T follicular helper cell (primary cell): ENCODE measurements around the gene GZF1.

Experiments used
- DNase-seq: peaks from one replicate; pipeline ENCODE4 v3.0.0-alpha.2; 2020; ENCODE audit warnings: low read depth

Gene GZF1

DNA sequence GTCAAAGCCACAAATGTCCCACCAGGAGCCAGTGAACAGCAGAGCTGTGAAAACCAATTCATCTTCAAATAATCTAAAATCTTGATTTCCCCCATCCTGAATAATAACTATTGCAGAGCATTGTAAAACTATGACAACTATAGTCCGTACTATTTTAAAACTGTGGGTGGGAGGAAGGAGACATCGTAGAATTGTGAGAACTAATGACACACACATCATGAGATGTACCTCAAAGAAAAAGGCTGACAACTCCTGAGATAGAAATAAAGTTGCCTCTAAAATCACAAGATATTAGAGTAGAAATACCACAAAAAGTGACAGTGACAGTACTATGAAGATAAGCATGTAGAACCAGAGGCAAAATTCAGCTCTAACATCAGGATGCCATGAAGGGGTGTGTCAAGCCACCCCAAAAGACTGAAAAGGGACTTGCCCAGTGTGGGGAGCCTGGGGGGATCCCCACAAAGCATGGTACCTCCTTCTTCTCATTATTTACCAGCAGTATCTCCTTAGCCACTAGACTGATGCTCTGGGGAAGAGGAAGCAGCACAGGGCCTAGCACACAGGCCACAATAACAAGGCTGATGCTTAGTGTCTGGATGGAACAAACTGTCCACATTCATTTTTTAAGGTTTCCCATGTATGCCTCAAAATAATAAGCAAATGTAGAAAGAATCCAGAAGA, 45.9 kb downstream of the GZF1 start:
- DNase-seq: no peak

DNA sequence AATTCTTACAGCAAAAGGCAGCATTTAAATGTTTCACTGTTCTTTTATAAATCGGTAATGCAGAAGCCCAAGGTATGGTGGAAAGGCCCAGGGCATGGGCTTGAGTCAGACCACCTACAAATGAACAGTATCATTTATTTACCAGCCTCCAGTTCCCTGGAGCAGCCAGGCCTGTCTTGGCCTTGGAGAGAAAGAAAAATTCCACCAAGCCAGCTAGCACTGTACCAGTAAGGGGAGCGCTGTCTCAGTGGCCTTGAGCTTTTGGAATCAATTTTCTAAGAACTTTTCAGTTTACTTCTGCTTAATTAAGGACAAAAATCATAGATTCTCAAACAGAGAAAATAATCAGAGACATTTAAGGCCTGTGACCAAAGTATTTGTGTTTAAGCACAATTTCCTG, 47.0 kb downstream of the GZF1 start:
- no peak for DNase-seq

DNA sequence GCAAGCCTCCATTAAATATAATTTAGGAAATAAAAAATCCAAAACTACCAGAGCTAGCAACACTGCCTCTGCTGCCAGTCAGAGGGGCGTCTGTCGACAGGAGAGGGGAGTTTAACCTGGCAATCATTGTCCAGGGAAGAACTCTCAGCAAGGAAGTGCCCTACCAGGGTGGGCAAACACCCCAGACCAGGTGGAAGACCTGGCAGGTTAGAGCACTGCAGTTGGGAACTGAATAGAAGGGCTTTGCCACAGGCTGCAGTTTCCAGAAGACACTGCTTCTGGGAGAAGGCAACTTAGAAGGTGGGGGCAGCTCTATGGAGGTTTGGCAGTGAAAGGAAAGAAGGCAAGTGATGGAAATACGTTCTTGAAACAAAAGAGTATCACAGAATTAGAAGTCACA, 47.8 kb downstream of the GZF1 start:
- no peak for DNase-seq

DNA sequence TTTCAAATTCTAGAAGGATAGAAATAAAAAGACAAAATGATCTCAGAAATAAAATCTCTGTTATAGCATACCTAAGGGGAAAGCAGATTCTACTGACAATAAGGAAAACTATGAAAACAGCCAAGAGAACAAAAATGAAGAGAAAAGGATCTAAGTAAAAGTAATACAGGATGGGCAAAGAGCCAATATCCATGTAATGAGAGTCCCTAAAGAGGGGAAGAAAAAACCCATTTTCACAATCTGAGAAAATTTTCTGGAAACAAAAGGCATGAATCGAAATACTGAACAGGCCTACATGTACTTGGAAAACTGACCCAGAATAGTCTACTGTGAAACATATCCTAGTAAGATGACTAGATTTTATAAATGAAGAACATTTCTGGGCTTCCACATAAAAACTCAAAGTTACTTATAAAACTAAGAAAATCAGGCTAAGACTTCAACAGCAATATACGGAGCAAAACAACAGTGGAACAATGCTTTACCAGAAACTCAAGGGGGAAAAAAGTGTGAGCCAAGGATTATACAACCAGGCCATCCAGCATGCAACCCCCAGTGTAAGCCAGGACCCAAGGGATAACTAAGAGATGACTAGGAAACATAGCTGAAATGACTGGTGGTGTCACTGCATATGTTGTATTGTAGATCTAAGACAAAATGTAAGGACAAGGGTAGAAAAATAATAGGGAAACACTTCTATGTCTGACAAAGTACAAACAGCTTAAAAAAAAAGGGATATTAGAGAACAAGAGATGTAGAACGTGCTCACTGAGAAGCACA, 49.1 kb downstream of the GZF1 start:
- DNase-seq: no peak

DNA sequence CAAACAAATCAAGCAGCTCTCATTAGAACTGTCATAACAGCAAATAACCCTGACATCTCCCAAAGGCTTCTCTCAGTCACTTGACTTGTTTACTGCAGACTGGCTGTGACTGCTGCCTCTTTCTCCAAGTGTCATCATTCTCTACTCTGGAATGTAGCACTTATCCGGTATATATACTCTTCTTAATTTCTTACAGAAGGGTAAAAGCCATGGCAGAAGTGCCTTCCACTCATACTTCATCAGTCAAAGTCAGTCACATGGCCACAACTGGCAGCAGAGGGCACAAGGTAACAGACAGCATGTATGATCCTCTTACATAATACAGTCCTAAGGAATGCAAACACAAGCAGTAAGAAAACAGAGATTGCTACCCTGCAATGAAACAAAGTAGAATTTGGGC, 50.0 kb downstream of the GZF1 start:
- DNase-seq: no peak

DNA sequence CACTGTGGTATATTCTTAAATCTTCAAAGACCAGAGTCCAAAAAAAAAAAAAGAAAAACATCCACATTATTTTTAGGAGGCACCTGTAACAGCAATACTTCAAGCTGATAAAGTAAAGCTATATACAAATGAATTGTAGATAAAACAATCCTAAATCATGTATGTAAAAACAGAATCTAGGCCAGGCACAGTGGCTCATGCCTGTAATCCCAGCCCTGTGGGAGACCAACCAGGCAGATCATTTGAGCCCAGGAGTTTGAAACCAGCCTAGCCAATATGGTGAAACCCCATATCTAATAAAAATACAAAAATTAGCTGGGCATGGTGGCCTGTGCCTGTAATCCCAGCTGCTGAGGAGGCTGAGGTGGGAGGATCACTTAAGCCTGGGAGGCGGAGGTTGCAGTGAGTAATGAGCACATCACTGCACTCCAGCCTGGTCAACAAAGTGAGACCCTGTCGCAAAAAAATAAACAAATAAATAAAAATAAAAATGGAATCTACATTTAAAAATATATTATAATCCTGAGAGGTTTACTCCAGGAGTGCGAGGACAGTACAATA, 52.0 kb downstream of the GZF1 start:
- no peak for DNase-seq

DNA sequence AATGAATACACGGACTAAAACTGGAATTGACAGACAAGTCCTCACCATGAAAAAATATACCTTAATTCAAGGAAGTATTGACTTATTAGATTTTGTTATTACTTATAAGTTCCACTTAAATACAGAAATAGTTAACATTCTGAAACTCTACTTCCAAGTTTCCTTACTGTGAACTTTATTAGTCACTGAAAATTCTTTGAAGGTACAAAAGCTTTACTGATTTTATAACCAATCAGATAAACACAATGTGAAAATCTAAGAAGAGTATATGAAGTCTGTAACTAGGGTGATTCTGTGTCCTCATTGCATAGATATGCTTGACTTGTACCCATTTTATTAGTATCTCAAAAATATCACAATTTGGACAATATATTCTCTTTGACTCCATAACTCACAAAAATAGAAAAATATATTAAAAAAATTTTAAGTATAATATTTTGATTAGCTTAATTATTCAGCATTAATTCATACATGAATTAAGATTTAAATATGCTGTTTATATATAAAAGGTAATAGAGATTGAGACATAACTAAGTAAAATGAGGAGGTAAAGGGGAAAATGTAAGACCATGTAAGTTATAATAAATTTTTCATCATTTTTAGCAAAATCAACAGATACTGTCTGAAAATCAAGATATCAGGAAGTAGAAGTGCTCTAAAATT, 52.7 kb downstream of the GZF1 start:
- no peak for DNase-seq

DNA sequence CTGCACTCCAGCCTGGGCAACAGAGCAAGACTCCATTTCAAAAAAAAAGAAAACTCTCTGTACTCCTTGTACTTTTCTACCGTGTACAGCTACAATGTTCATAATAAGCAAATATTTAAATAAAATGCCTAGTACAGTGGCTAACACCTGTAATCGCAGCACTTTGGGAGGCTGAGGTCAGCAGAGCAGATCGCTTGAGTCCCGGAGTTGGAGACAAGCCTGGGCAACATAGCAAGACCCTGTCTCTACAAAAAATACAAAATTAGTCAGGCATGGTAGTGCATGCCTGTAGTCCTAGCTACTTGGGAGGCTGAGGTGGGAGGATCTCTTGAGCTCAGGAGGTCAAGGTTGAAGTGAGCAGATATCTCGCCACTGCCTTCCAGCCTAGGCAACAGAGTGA, 53.6 kb downstream of the GZF1 start:
- DNase-seq: no peak

DNA sequence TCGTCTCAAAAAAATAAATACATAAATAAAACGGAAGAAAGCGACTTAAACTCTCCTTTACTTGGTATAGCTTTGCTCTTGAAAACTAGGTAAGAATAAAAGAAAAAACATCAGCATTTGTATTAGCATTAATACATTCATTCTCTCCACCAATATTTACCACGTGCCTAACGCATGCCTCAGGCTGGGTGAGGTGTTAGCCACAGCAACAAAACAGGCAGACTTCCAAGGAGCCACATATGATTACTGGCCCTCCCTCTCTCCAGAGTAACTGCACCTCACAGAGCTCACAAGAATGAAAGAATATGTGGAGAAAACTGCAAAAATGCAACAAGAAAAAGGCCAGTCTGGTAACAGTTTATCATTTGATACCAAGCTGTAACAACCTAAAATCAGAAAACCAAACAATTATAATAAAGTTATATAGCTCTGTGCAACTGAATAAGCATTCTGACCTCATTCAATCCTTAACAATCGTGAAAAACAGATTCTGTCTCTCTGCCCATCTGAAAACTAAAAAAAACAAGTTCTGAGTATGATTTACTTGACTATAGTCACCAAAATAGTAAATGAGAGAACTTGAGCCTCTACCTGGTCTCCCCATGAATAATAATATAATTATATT, 54.1 kb downstream of the GZF1 start:
- DNase-seq: no peak

DNA sequence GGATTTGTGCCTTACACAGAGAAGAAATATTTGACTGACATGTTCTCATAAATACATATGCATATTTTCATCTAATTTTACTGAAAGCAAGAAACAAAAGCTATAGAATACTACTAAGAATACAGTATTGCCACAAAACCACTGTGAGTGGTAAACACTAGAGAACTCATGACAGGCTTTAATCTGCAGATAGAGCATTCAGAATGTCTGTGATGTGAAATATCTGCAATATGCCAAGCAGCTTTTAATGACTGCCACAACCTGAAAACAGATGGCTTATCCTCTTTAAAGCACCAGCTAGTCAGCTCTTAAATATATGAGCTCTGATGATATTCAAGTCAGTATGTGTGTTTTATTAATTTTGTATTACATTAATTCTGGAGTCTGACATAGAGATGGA, 55.9 kb downstream of the GZF1 start:
- no peak for DNase-seq

DNA sequence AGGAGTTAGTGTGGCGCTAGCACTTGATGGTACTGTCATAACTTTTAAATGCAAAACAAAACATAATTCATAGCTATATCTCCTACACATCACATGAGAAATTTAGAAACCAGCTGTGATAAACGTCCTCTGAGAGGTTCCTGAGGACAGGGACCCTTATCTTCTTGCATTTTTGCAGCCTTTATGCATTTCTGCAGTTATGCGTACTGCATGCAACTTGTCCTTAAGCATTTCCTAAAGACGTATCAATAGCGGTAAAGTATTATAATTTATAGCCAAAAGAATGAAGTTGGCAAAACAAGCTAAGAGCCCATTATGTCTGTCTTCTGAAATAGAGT, 57.6 kb downstream of the GZF1 start:
- DNase-seq: no peak

DNA sequence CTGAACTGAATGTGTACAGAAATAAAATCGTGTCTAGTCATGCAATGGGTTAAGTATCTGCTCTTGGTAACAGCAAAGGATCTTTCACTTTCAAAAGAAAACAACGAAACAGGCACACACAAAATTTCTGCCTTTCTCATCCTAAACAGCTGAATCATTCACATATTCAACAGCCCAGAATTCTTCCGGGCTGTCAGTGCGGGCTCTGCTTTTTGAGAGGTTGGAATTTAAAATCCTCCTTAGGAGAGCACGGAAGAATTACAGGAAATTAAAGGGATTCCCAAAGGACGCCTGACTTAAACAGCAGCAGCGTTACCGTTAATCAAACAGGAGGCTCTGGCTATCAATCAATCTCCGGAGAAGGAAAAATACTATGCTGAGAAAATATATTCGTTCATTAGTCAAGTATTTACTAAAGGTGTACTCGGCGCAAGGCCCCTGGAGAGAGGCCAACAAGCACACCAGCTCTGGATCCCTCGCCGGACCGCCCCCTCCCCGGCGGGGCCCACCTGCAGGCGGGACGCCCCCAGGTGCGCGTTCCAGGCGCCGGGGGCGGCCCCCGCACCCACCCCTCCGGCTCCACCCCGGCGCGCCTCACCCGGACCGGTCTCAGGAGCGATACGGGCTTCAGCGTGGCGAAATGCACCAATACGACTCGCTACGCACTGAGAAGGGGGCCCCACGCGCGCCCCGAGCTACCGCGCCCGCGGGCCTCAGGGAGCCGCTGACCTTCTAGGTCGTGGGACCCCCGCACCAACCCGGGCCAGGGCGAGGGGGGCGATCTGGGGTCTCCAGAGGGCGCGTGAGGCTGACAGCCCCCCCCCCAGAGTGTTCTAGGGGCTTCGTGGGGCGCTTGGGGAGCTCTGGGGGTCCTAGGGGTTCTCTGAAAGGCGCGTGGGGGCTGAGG, 58.3 kb downstream of the GZF1 start:
- DNase-seq: peak; percentile 30

DNA sequence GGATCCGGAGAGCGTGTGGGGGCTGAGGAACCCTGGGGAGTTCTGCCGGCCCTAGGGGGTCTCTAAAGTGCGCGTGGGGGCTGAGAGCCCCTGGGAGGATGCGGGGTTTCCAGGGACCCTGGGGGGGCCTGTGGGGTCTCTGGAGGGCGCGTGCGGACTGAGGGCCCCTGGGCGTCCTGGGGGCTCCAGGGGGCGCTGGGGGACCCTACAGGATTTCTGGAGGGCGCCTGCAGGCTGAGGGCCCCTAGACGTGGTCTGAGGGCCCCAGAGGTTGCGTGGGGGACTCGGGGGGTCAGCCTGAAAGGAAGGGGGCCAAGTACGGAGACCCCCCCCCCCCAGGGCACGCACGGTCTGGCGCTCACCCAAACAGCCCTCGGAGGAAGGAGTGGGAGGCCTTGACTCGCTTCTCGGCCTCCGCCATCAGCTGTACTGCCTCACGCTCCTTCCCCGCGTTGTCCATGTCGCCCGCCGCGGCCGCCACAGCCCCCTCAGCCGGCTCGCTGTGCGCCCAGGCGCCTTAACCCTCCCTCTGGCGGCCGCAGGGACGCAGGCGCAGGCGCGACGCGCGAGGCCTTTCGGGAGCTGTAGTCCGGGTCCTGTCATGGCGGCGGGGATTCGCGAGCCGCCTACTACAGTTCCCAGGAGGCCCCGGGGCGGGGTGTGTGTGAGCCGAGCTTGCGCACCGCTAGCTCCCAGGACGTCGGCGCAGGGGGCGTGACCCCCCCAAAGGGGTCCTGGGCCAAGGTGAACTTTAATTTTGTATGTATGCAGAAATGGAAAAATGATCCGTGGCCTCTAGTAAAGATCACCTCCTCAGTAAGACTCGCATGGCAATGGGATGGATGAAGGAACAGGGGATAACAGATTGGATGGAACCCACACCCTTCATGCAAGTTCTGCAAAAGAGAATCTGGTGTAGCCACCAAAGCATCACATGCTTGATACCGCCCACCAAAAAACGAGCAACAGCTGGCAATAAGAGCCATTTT, 59.3 kb downstream of the GZF1 start, which contains the start of gene NAPB:
TSS of gene NAPB (minus strand) at position 546 of the 989 bp plus-strand sequence. CDS start at position 460, 86 bp downstream.
- peak; percentile 89 for DNase-seq
